H1 (cell line): ENCODE data around the gene TDRD3. TPM values are rescaled to one million over a fixed set of nuclear protein-coding genes. Genes with fewer than 3 reads are reported as not detected.

Experiments
- CTCF ChIA-PET: fragments of 300-600 bp; sonication (Branson Sonifier 250); formaldehyde crosslinking; loops from one replicate; lab custom pipeline; 2021; ENCODE audit not compliant: partially characterized antibody; lab: Charles Lee
- POLR2A ChIA-PET: fragments of 300-600 bp; sonication (Branson Sonifier 250); formaldehyde crosslinking; loops from one replicate; lab custom pipeline; 2021; ENCODE audit warnings: inconsistent platforms; ENCODE audit not compliant: partially characterized antibody; lab: Charles Lee
- DNase-seq, 2 experiments: peaks; one replicate each; pipeline versions ENCODE4 v3.0.0 to v3.0.0-alpha.2; 2010 to 2022; ENCODE audit warnings: low spot score in 2 of 2, low read depth in 1 of 2, mixed read lengths in 1 of 2
- FAIRE-seq: peaks from 2 replicates; lab custom pipeline; 2011; peaks lifted over from hg19 to GRCh38; lab: Jason Lieb, UNC
- H2AFZ ChIP-seq: 2 replicates; pipeline ENCODE4 v1.8.1; 2012; ENCODE audit warnings: low read length, inconsistent platforms
- H2AK5ac ChIP-seq: 2 replicates; pipeline ENCODE4 v1.6.1; 2013; ENCODE audit warnings: low read depth, low read length
- H2BK120ac ChIP-seq: replicated peaks from 2 replicates; pipeline ENCODE3; 2013; ENCODE audit warnings: low read depth, low read length, inconsistent platforms
- H2BK12ac ChIP-seq: 2 replicates; pipeline ENCODE4 v1.6.1; 2013; ENCODE audit warnings: low read depth, low read length
- H2BK15ac ChIP-seq: 2 replicates; pipeline ENCODE4 v1.6.1; 2013; ENCODE audit warnings: low read length
- H2BK20ac ChIP-seq: 2 replicates; pipeline ENCODE4 v1.6.1; 2013; ENCODE audit warnings: low read length
- H2BK5ac ChIP-seq: 2 replicates; pipeline ENCODE4 v1.6.1; 2013; ENCODE audit warnings: low read depth, low read length
- H3K14ac ChIP-seq: 2 replicates; pipeline ENCODE4 v1.6.1; 2013; ENCODE audit warnings: inconsistent platforms; ENCODE audit not compliant: insufficient read length
- H3K18ac ChIP-seq: 2 replicates; pipeline ENCODE4 v1.6.1; 2013; ENCODE audit warnings: low read length; ENCODE audit errors: extremely low read depth
- H3K23ac ChIP-seq: 2 replicates; pipeline ENCODE4 v1.6.1; 2013; ENCODE audit warnings: inconsistent platforms; ENCODE audit not compliant: insufficient read length
- H3K23me2 ChIP-seq: 2 replicates; pipeline ENCODE4 v1.6.1; 2013; ENCODE audit warnings: low read depth, low read length
- H3K27ac ChIP-seq: 2 replicates; pipeline ENCODE4 v1.6.1; 2011; ENCODE audit warnings: low read depth, low read length, inconsistent platforms
- H3K27me3 ChIP-seq, 4 experiments: replicated peaks in 1 of 4; 1 replicate in 1 of 4; 2 replicates in 3 of 4; pipeline versions ENCODE4 v1.6.1 to v1.8.1; 2011 to 2013; ENCODE audit warnings: low read length in 3 of 4, mild to moderate bottlenecking in 3 of 4, inconsistent platforms in 2 of 4, mixed read lengths in 2 of 4, moderate library complexity in 1 of 4; ENCODE audit not compliant: control insufficient read depth in 3 of 4, insufficient read depth in 3 of 4; ENCODE audit errors: extremely low read depth in 1 of 4
- H3K36me3 ChIP-seq, 4 experiments: 2 replicates each; pipeline versions ENCODE4 v1.6.1 to v1.8.1; 2011 to 2013; ENCODE audit warnings: mild to moderate bottlenecking in 4 of 4, low read length in 3 of 4, moderate library complexity in 2 of 4, control low read depth in 1 of 4, inconsistent platforms in 1 of 4; ENCODE audit not compliant: insufficient read depth in 4 of 4, control insufficient read depth in 2 of 4
- H3K4ac ChIP-seq: replicated peaks from 2 replicates; pipeline ENCODE3; 2013; ENCODE audit warnings: low read length, low read depth, mixed read lengths, inconsistent platforms; ENCODE audit not compliant: insufficient read length
- H3K4me1 ChIP-seq, 4 experiments: replicated peaks in 1 of 4; 1 replicate in 1 of 4; 2 replicates in 3 of 4; pipeline versions ENCODE4 v1.6.1 to v1.8.1; 2011 to 2013; ENCODE audit warnings: low read length in 3 of 4, inconsistent platforms in 2 of 4, mixed read lengths in 1 of 4; ENCODE audit not compliant: insufficient read depth in 4 of 4, control insufficient read depth in 3 of 4
- H3K4me2 ChIP-seq, 2 experiments: 2 replicates each; pipeline versions ENCODE4 v1.6.1 to v1.8.1; 2011 to 2013; ENCODE audit warnings: low read depth in 2 of 2, low read length in 2 of 2, control low read depth in 1 of 2, inconsistent platforms in 1 of 2, mild to moderate bottlenecking in 1 of 2; ENCODE audit not compliant: insufficient read depth in 1 of 2
- H3K4me3 ChIP-seq, 4 experiments: fragments of 200-600, 300-600 bp in 1 of 4; sonication (generic), shearing (Covaris generic), sonication (Bioruptor Twin) in 1 of 4; 2 replicates each; pipeline versions ENCODE4 v1.5.1 to v1.8.1; 2011 to 2016; ENCODE audit warnings: low read length in 4 of 4, low read depth in 3 of 4, control low read depth in 2 of 4, inconsistent platforms in 2 of 4, mild to moderate bottlenecking in 2 of 4, mixed read lengths in 1 of 4, moderate library complexity in 1 of 4; ENCODE audit not compliant: insufficient read depth in 2 of 4; ENCODE audit errors: extremely low read depth in 1 of 4
- H3K56ac ChIP-seq: replicated peaks from 2 replicates; pipeline ENCODE3; 2013; ENCODE audit warnings: low read depth, mild to moderate bottlenecking, mixed read lengths, low read length, inconsistent platforms; ENCODE audit not compliant: insufficient read length
- H3K79me1 ChIP-seq: 2 replicates; pipeline ENCODE4 v1.6.1; 2013; ENCODE audit warnings: low read depth, low read length, control low read depth
- H3K79me2 ChIP-seq, 2 experiments: 2 replicates each; pipeline versions ENCODE4 v1.6.1 to v1.8.1; 2012 to 2013; ENCODE audit warnings: low read length in 2 of 2, mild to moderate bottlenecking in 2 of 2, inconsistent platforms in 1 of 2; ENCODE audit not compliant: insufficient read depth in 2 of 2, control insufficient read depth in 1 of 2
- H3K9ac ChIP-seq, 4 experiments: replicated peaks in 1 of 4; 1 replicate in 1 of 4; 2 replicates in 3 of 4; pipeline versions ENCODE4 v1.6.1 to v1.8.1; 2011 to 2013; ENCODE audit warnings: low read depth in 3 of 4, low read length in 3 of 4, control low read depth in 2 of 4, mild to moderate bottlenecking in 2 of 4, moderate library complexity in 2 of 4, inconsistent platforms in 1 of 4; ENCODE audit errors: extremely low read depth in 1 of 4
- H3K9me3 ChIP-seq, 2 experiments: 2 replicates each; pipeline versions ENCODE4 v1.6.1 to v1.8.1; 2012 to 2013; ENCODE audit warnings: mild to moderate bottlenecking in 2 of 2, moderate library complexity in 2 of 2, control low read depth in 1 of 2, inconsistent platforms in 1 of 2, low read depth in 1 of 2, low read length in 1 of 2, mixed read lengths in 1 of 2; ENCODE audit not compliant: insufficient read depth in 2 of 2
- H4K20me1 ChIP-seq, 2 experiments: replicated peaks in 1 of 2; 2 replicates each; pipeline versions ENCODE3 to v1.8.1; 2011 to 2013; ENCODE audit warnings: inconsistent platforms in 2 of 2, low read length in 2 of 2, mild to moderate bottlenecking in 1 of 2; ENCODE audit not compliant: insufficient read depth in 2 of 2, control insufficient read depth in 1 of 2
- H4K5ac ChIP-seq: 2 replicates; pipeline ENCODE4 v1.6.1; 2013; ENCODE audit warnings: low read length, low read depth, mixed read lengths, inconsistent platforms; ENCODE audit not compliant: insufficient read length
- H4K8ac ChIP-seq: 2 replicates; pipeline ENCODE4 v1.8.0; 2013; ENCODE audit warnings: mild to moderate bottlenecking, moderate library complexity, low read length, inconsistent platforms; ENCODE audit not compliant: insufficient read depth; ENCODE audit errors: extremely low read depth
- H4K91ac ChIP-seq: replicated peaks from 2 replicates; pipeline ENCODE3; 2013; ENCODE audit warnings: low read length, mixed read lengths, inconsistent platforms; ENCODE audit not compliant: insufficient read length
- CTCF ChIP-seq, 3 experiments: IDR thresholded peaks; 1 replicate in 2 of 3; 2 replicates in 1 of 3; pipeline versions ENCODE4 v1.5.1 to v1.6.1; 2011; ENCODE audit warnings: low read length in 3 of 3, mild to moderate bottlenecking in 3 of 3, inconsistent platforms in 2 of 3, low read depth in 1 of 3, moderate library complexity in 1 of 3; ENCODE audit not compliant: insufficient read depth in 1 of 3; ENCODE audit errors: control extremely low read depth in 1 of 3
- SIX5 ChIP-seq: IDR thresholded peaks from 2 replicates; pipeline ENCODE4 v1.6.1; 2011; ENCODE audit warnings: mild to moderate bottlenecking, low read depth, low read length
- polyA plus RNA-seq, 7 experiments: library from polyadenylated mRNA; depleted of rRNA in 3 of 7; stranded (reverse) in 5 of 7; unstranded in 2 of 7; fragments of >200 nt in 5 of 7; fragments of 200-250 nt in 2 of 7; gene quantifications; 1 replicate in 5 of 7; 2 replicates in 1 of 7; 4 replicates in 1 of 7; pipeline versions ENCODE4 v1.2.1 to v1.2.3, GENCODE V29; 2011 to 2013; ENCODE audit warnings: missing spikeins in 2 of 7, mixed read lengths in 2 of 7
- total RNA-seq: library from RNA; stranded (reverse); fragmentation: NEBNext Ultra II Directional; extraction: Animal tissue kit (Norgen Biotek cat#: 25700); gene quantifications from 2 replicates; pipeline ENCODE4 v1.2.1, GENCODE V29; 2021

TDRD3 gene
- total and polyA plus RNA-seq, 2 of the 8 experiments (the other 6 are each of a cell fraction or from before 2014, with no cell fraction given) = 2.5 to 14.7 TPM

- Histone ChIP-seq H3K79me2 (no peaks in the 10 kb centered on the region), H3K27me3 (no peaks in the 10 kb centered on the region), H3K27ac (no peak overlapping the region), H3K23me2 (no peaks in the 10 kb centered on the region), H2BK20ac (no peak overlapping the region), H3K36me3 (no peaks in the 10 kb centered on the region), H2BK15ac (no peak overlapping the region), H3K4me3 (no peak overlapping the region), H3K4ac (no peak overlapping the region), H4K20me1 (no peaks in the 10 kb centered on the region), H3K23ac (no peak overlapping the region), H2BK120ac (no peak overlapping the region), H3K14ac (no peak overlapping the region), H2BK5ac (no peak overlapping the region), H3K9me3 (no peaks in the 10 kb centered on the region), H3K4me1 (no peaks in the 10 kb centered on the region), H2AK5ac (no peak overlapping the region), H2BK12ac (no peak overlapping the region), H2AFZ (no peak overlapping the region), H3K18ac (no peak overlapping the region), H3K4me2 (no peak overlapping the region), H3K9ac (no peak overlapping the region), H4K5ac (no peak overlapping the region), H3K79me1 (no peaks in the 10 kb centered on the region), H4K91ac (no peak overlapping the region), H3K56ac (no peak overlapping the region), H4K8ac (no peak overlapping the region)
- DNase-seq = no peak
- TF ChIP-seq SIX5 (no peak), CTCF (IDR thresholded peaks at IDR 0.05; ENCODE audit: control extremely low read depth in 1 of 3, insufficient read depth in 1 of 3, low read depth in 1 of 3, low read length in 3 of 3) (peak in 1 of 3 experiments; percentile 29; a peak in 1 of 4 replicates)
- FAIRE-seq = no peak
- CTCF ChIA-PET = interaction anchor here (0.6 to 3.5 kb wide), 31 partner anchors 7 to 1029 kb away, joined by 3 to 27 read pairs (median 4); no protein-coding TSS in a partner anchor
- POLR2A ChIA-PET = no interaction called here
These were observed 27.8 kb upstream of the TDRD3 start for GRCh38 chr13:60369242-60369641.
